CD14-positive monocyte (primary cell): Measurements from ENCODE around the gene THAP7. TPM values are rescaled to one million over a fixed set of nuclear protein-coding genes. Genes with fewer than 3 reads are reported as not detected.

ENCODE experiments used
- DNase-seq, 3 donors: peaks; one replicate each; pipeline ENCODE4 v3.0.0-alpha.2; 2011 to 2022
- H2AFZ ChIP-seq: 2 replicates; pipeline ENCODE4 v1.6.0; 2012; ENCODE audit warnings: mild to moderate bottlenecking, low read depth, low read length, inconsistent platforms; ENCODE audit not compliant: insufficient read depth, poor library complexity, severe bottlenecking
- H3K27ac ChIP-seq, 2 donors: 1 replicate in 1 of 2; 2 replicates in 1 of 2; pipeline ENCODE4 v1.5.1; 2012 to 2013; ENCODE audit warnings: low read length in 2 of 2, control low read depth in 1 of 2, inconsistent platforms in 1 of 2, low read depth in 1 of 2, mild to moderate bottlenecking in 1 of 2
- H3K27me3 ChIP-seq, 2 donors: one replicate each; pipeline versions ENCODE4 v1.6.0 to v1.6.1; 2011 to 2013; ENCODE audit warnings: low read length in 2 of 2; ENCODE audit not compliant: control insufficient read depth in 2 of 2, insufficient read depth in 2 of 2
- H3K36me3 ChIP-seq, 2 donors: replicated peaks in 1 of 2; 1 replicate in 1 of 2; 2 replicates in 1 of 2; pipeline versions ENCODE4 v1.5.1 to v1.6.1; 2012 to 2013; ENCODE audit warnings: low read length in 2 of 2, control low read depth in 1 of 2, inconsistent platforms in 1 of 2, mild to moderate bottlenecking in 1 of 2; ENCODE audit not compliant: insufficient read depth in 2 of 2, control insufficient read depth in 1 of 2
- H3K4me1 ChIP-seq, 2 donors: 1 replicate in 1 of 2; 2 replicates in 1 of 2; pipeline versions ENCODE4 v1.5.1 to v1.6.1; 2012 to 2013; ENCODE audit warnings: low read length in 2 of 2, control low read depth in 1 of 2, inconsistent platforms in 1 of 2, mild to moderate bottlenecking in 1 of 2, moderate library complexity in 1 of 2; ENCODE audit not compliant: insufficient read depth in 2 of 2, control insufficient read depth in 1 of 2
- H3K4me2 ChIP-seq: replicated peaks from 2 replicates; pipeline ENCODE3; 2012; ENCODE audit warnings: low read length, moderate library complexity, mild to moderate bottlenecking; ENCODE audit not compliant: poor library complexity, severe bottlenecking; ENCODE audit errors: extremely low read depth
- H3K4me3 ChIP-seq, 3 experiments: fragments of 200-600 bp in 1 of 3; sonication (generic) in 1 of 3; replicated peaks in 1 of 3; 1 replicate in 2 of 3; 2 replicates in 1 of 3; pipeline ENCODE4 v1.5.1; 2011 to 2013; ENCODE audit warnings: low read length in 3 of 3, mild to moderate bottlenecking in 3 of 3, control low read depth in 2 of 3, low read depth in 2 of 3, inconsistent platforms in 1 of 3, moderate library complexity in 1 of 3
- H3K79me2 ChIP-seq: 2 replicates; pipeline ENCODE4 v1.6.0; 2012; ENCODE audit warnings: mild to moderate bottlenecking, control low read depth, inconsistent platforms, low read length, moderate library complexity; ENCODE audit not compliant: insufficient read depth
- H3K9ac ChIP-seq: 2 replicates; pipeline ENCODE4 v1.6.0; 2017; ENCODE audit warnings: low read length, mild to moderate bottlenecking; ENCODE audit not compliant: insufficient read depth, poor library complexity, severe bottlenecking
- H3K9me3 ChIP-seq, 2 donors: replicated peaks in 1 of 2; 1 replicate in 1 of 2; 2 replicates in 1 of 2; pipeline versions ENCODE4 v1.5.1 to v1.6.1; 2012 to 2013; ENCODE audit warnings: low read length in 2 of 2, control low read depth in 1 of 2; ENCODE audit not compliant: control insufficient read depth in 1 of 2, insufficient read depth in 1 of 2
- H4K20me1 ChIP-seq: 2 replicates; pipeline ENCODE4 v1.6.0; 2012; ENCODE audit warnings: mild to moderate bottlenecking, low read length, control low read depth, moderate library complexity; ENCODE audit not compliant: insufficient read depth
- H3K27ac Mint-ChIP-seq, 7 donors: one replicate each; pipeline ENCODE4 v1.8.0; 2020; ENCODE audit warnings: mild to moderate bottlenecking in 7 of 7, mixed read lengths in 7 of 7, moderate library complexity in 6 of 7, inconsistent platforms in 2 of 7
- H3K27me3 Mint-ChIP-seq, 3 donors: one replicate each; pipeline ENCODE4 v1.8.0; 2021 to 2022; ENCODE audit warnings: low read depth in 3 of 3, mild to moderate bottlenecking in 3 of 3, mixed read lengths in 3 of 3, moderate library complexity in 3 of 3, inconsistent platforms in 1 of 3
- H3K36me3 Mint-ChIP-seq, 2 donors: one replicate each; pipeline ENCODE4 v1.8.0; 2020; ENCODE audit warnings: mixed read lengths in 2 of 2, inconsistent platforms in 1 of 2, mild to moderate bottlenecking in 1 of 2
- H3K4me1 Mint-ChIP-seq: one replicate; pipeline ENCODE4 v1.8.0; 2020; ENCODE audit warnings: mild to moderate bottlenecking, mixed read lengths
- H3K4me3 Mint-ChIP-seq, 2 donors: one replicate each; pipeline ENCODE4 v1.8.0; 2020; ENCODE audit warnings: mild to moderate bottlenecking in 2 of 2, mixed read lengths in 2 of 2, moderate library complexity in 1 of 2
- H3K9me3 Mint-ChIP-seq, 7 donors: one replicate each; pipeline ENCODE4 v1.8.0; 2020 to 2022; ENCODE audit warnings: mixed read lengths in 7 of 7, mild to moderate bottlenecking in 6 of 7, moderate library complexity in 6 of 7, inconsistent platforms in 2 of 7
- WGBS: methylation state at CpG from one replicate; pipeline ENCODE4 v1.1.5; 2013; ENCODE audit warnings: missing lambda C conversion rate; ENCODE audit not compliant: insufficient coverage; 5-methylcytosine and 5-hydroxymethylcytosine counted together
- intact Hi-C, 2 donors: fragments of 100-400 bp; cut with micrococcal nuclease; formaldehyde crosslinking; loops; one replicate each; pipeline versions ENCODE4 v1.15.0 to v1.15.1; 2023
- polyA plus RNA-seq, 3 donors: library from polyadenylated mRNA; depleted of rRNA in 1 of 3; unstranded in 2 of 3; stranded (reverse) in 1 of 3; fragments of 300-500 nt in 2 of 3; fragments of >200 nt in 1 of 3; fragmentation: Illumina TruSeq in 2 of 3; gene quantifications; 1 replicate in 2 of 3; 2 replicates in 1 of 3; pipeline ENCODE4 v1.2.3, GENCODE V29; 2012 to 2021
- TF ChIP-seq, protein P1 (sequence below): fragments of 200-600 bp; IDR thresholded peaks from one replicate; pipeline ENCODE4 v1.8.0; 2022; ENCODE audit warnings: antibody characterized with exemption, mild to moderate bottlenecking

THAP7 gene
- polyA plus RNA-seq, 3 donors, result 18.4 to 22.9 (median 19.8) TPM

- intact Hi-C loops, result no loop called here
- no peak overlapping the region for H3K4me3 Mint-ChIP-seq
- Histone ChIP-seq H3K9me3 (peaks cover 9 to 10% of the 10 kb centered on the region in 2 donors), H3K9ac (no peak overlapping the region), H3K4me3 (no peak overlapping the region), H3K36me3 (no peaks in the 10 kb centered on the region), H2AFZ (no peak overlapping the region), H4K20me1 (no peaks in the 10 kb centered on the region), H3K27ac (no peak overlapping the region), H3K27me3 (peaks cover 0 to 3% of the 10 kb centered on the region in 2 donors), H3K4me1 (peaks cover 37 to 45% of the 10 kb centered on the region in 2 donors), H3K4me2 (no peak overlapping the region), H3K79me2 (no peaks in the 10 kb centered on the region)
- H3K9me3 Mint-ChIP-seq, result peaks cover 10 to 19% (median 14%) of the 10 kb centered on the region in 7 donors
- peaks cover 38% of the 10 kb centered on the region for H3K4me1 Mint-ChIP-seq
- WGBS, result 91% methylated on average over 12 of the region's 14 CpGs
- peaks cover 8 to 11% (median 10%) of the 10 kb centered on the region in 3 donors for H3K27me3 Mint-ChIP-seq
- DNase-seq, result no peak
- H3K36me3 Mint-ChIP-seq, result peaks cover 14 to 15% of the 10 kb centered on the region in 2 donors
- H3K27ac Mint-ChIP-seq, result peak overlapping the region in 3 of 7 donors; percentile 15 to 76 (median 61)
- TF ChIP-seq, protein P1, sequence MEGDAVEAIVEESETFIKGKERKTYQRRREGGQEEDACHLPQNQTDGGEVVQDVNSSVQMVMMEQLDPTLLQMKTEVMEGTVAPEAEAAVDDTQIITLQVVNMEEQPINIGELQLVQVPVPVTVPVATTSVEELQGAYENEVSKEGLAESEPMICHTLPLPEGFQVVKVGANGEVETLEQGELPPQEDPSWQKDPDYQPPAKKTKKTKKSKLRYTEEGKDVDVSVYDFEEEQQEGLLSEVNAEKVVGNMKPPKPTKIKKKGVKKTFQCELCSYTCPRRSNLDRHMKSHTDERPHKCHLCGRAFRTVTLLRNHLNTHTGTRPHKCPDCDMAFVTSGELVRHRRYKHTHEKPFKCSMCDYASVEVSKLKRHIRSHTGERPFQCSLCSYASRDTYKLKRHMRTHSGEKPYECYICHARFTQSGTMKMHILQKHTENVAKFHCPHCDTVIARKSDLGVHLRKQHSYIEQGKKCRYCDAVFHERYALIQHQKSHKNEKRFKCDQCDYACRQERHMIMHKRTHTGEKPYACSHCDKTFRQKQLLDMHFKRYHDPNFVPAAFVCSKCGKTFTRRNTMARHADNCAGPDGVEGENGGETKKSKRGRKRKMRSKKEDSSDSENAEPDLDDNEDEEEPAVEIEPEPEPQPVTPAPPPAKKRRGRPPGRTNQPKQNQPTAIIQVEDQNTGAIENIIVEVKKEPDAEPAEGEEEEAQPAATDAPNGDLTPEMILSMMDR, result no peak
These were observed 26.2 kb downstream of the THAP7 start for GRCh38 chr22:20975541-20976290.

GRCh38 chr22:20974336-20974955, 27.5 kb downstream of the THAP7 start:
- H3K27ac Mint-ChIP-seq, result no peak overlapping the region
- intact Hi-C loops, result no loop called here
- Histone ChIP-seq H3K9ac (no peak overlapping the region), H3K27me3 (no peaks in the 10 kb centered on the region), H3K36me3 (no peaks in the 10 kb centered on the region), H3K9me3 (peaks cover 9 to 10% of the 10 kb centered on the region in 2 donors), H3K79me2 (no peaks in the 10 kb centered on the region), H3K4me2 (no peak overlapping the region), H3K4me3 (no peak overlapping the region), H4K20me1 (no peaks in the 10 kb centered on the region), H3K27ac (no peak overlapping the region), H2AFZ (no peak overlapping the region), H3K4me1 (peaks cover 27 to 33% of the 10 kb centered on the region in 2 donors)
- H3K4me1 Mint-ChIP-seq, result peaks cover 30% of the 10 kb centered on the region
- peaks cover 14 to 15% of the 10 kb centered on the region in 2 donors for H3K36me3 Mint-ChIP-seq
- TF ChIP-seq, protein P1, result no peak
- no peak overlapping the region for H3K4me3 Mint-ChIP-seq
- peaks cover 5 to 7% (median 5%) of the 10 kb centered on the region in 3 donors for H3K27me3 Mint-ChIP-seq
- 94% methylated on average over 12 of the region's 16 CpGs for WGBS
- DNase-seq, result no peak
- peaks cover 10 to 19% (median 14%) of the 10 kb centered on the region in 7 donors for H3K9me3 Mint-ChIP-seq
